Subcutaneous adipose tissue (tissue), 4 donors: ENCODE data around the gene C1orf53. TPM values are rescaled to one million over a fixed set of nuclear protein-coding genes. Genes with fewer than 3 reads are reported as not detected.

Experiments
- total RNA-seq, 4 donors: library from RNA; depleted of rRNA; stranded (reverse); fragments of >200 nt; gene quantifications; one replicate each; pipeline ENCODE4 v1.1.0, GENCODE V29; 2016
- TF ChIP-seq, protein P1 (sequence below): fragments of 450-650 bp; IDR thresholded peaks from one replicate; pipeline ENCODE4 v1.5.1; 2016; ENCODE audit warnings: low read depth, mild to moderate bottlenecking, control low read depth, antibody characterized with exemption, moderate library complexity

Gene C1orf53
- total RNA-seq, 4 donors from 2014 or later, result 3.7 to 8.5 (median 7.0) TPM

DNA sequence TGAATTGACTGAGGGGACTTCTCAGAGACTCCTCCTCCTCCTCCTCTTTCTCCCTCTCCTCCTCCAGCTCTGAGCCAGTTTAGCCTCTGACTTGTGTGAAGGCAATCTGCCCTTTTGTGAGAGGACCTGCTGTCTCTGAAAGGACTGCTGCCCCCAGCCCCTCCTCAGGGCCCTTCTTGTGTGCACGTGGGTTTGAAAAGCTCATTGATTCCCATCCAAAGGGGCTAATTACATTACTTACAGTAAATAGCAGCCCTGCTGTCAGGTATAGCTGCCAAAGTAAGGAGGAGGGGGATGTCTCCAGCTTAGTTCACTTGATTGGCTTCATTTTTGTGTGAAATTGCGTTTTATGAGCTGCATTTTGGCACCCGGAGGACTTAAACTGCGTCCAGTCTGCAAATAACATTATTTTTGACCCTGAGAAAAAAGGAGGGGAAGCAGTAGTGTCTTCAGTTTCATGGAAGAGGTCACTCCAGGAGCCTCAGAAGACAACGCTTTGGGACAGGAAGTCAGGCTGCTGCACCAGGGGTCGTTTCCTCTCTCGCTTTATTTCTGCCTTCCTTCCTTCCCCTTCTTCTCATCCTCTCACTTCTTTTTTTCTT lies 12.9 kb downstream of the C1orf53 start:
- TF ChIP-seq, protein P1, sequence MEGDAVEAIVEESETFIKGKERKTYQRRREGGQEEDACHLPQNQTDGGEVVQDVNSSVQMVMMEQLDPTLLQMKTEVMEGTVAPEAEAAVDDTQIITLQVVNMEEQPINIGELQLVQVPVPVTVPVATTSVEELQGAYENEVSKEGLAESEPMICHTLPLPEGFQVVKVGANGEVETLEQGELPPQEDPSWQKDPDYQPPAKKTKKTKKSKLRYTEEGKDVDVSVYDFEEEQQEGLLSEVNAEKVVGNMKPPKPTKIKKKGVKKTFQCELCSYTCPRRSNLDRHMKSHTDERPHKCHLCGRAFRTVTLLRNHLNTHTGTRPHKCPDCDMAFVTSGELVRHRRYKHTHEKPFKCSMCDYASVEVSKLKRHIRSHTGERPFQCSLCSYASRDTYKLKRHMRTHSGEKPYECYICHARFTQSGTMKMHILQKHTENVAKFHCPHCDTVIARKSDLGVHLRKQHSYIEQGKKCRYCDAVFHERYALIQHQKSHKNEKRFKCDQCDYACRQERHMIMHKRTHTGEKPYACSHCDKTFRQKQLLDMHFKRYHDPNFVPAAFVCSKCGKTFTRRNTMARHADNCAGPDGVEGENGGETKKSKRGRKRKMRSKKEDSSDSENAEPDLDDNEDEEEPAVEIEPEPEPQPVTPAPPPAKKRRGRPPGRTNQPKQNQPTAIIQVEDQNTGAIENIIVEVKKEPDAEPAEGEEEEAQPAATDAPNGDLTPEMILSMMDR, result no peak

DNA sequence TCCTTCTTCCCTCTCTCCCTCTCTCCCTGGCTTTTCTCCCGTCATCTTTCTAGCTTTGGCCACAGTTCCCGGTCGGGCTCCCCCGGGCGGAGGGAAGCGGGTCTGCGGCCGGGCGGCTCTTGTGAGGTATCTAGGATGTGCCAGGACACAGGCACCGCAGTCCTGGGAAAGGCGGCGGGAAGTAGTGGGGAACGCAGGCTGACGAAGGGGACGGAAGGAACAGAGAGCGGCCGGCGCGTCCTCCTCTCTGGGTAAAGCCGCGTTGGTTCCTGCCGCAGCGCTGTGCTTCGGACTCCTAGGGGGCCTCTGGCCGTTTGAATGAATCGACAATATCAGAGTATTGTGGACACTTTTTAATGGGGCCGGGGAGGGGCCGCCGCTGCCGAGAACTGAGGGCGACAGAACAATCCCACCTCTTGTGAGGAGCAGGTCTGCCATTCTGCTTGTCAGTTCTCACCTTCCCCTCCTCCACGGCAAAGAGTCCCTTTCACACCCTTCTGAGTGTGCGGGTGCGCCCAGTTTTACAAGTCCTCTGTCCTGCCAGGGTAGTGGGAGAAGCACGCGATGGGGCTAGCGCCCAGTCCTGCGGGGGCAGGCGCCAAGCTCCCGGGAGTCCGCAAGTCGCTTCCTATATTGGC lies 13.6 kb downstream of the C1orf53 start:
- TF ChIP-seq, protein P1, result no peak

DNA sequence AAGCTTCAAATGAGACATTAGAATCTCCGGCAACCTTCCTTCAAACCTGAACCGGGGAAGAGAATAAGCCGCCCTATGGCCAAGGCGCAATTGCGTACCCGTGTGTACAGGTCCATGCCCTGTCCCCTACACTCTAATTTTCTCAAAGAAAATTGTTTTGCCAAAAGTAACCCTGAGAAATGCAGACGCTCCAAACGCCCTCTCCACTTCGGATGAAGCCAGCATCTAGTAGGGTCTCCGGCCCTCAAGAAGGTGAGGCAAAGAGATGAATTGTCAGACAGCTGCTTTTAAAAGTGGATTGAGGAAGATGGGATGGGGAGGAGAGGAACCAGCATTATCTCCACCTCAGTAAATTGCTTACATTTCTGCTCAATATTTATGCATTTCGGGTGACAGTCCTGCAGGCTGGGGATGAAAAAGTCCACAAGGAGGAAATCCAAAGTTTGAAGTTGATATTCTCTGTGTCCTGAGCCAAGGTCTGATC lies 14.1 kb downstream of the C1orf53 start:
- TF ChIP-seq, protein P1, result no peak

DNA sequence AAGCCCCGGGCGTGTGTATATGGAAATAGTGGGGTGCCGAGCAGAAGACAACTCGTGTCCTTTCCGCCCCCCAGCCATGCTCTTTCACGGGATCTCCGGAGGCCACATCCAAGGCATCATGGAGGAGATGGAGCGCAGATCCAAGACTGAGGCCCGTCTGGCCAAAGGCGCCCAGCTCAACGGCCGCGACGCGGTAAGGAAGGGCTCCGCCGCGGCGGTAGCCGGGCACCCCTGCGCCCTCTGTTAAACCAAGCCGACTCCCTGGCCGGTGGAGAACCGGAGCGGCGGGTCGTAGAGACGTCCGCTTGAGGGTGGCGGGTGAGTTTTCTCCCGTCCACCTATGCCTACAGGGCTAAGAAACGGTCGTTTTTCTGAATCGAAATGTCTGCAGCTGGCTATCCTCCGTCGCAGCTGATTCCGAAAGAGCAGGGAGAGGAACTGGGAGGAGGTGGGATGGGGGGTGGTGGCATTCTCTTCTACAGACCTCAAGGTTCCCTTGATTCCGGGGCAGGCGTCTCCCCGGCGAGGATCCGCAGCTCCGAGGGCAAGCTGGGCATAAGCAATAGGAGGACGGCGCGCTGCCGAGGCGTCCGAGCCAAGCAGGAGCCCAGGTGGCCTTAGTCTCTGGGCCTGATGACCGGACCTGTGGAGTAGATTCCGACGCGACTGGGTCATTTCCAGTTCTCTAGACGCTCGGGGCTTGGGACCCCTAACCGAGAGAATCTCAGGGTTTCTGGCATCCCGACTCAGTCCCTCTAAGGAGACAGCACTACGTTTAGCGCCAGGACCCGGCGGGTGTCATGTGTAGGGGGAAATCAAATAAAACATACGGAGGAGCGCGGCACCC lies 15.6 kb downstream of the C1orf53 start:
- TF ChIP-seq, protein P1, result no peak

DNA sequence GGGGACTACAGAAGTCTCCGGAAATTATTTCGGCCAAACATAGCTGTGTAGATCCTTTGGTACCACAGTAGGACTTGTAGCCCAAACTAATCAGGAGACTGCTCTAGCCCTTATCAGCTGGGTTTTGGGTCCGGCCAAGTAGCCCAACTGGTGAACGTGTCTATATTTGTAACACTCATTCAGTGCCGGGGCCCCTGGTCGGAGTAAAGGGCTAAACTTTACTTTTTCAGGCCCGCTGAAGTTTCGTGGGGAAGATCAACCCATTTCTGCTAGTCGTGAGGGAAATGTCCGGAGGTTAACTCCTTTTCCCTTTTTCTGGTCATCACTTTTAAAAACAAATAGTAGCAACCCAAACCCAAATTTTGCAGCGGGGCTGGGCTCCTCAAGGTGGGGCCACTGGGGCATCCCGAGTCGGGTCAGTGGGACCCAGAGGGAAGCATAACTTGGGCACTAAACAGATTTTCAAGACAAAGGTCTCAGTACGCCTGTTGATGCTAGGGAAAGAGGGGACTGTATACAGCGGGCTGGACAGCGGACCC lies 16.4 kb downstream of the C1orf53 start:
- TF ChIP-seq, protein P1, result no peak

DNA sequence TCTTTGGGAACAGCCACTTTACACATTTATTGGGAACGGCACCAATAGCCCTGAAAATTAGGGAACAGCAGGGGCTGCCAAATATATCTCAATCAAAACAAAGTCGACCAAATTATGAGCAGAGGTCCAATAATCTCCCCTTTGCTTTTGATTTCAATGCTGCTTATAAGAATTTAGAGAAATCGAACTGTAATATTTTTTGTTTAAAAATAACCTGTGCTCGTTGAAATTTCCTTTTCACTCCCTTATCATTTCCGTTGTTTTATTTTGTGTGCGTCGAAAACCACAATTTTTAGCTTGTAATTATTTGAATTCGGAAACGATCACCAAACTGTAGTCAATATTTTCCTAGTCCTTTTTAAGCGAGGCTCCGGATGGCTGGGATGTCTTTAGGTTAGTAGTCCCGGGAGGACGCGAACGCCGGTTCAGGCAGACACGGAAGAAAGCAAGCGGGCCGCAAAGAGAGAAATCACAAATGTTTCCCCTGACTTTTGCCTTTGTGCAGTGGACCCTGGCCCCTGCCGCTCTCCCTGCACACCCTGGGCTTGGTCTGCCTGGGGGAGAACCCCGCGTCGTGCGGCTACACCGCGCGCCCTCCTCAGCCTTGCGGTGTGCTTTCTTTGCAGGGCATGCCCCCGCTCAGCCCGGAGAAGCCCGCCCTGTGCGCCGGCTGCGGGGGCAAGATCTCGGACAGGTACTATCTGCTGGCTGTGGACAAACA lies 17.1 kb downstream of the C1orf53 start:
- TF ChIP-seq, protein P1, result no peak
